AG04449 (cell line): ENCODE results near the gene TMEM178B.

ENCODE experiments used
- CTCF ChIA-PET: fragments of 350-600 bp; formaldehyde crosslinking; extraction: SDS; loops from one replicate; lab custom pipeline; 2021; ENCODE audit warnings: antibody characterized with exemption; lab: Yijun Ruan, JAX
- POLR2A ChIA-PET: fragments of 400-600, 350-600 bp; formaldehyde crosslinking; extraction: SDS; loops from one replicate; lab custom pipeline; 2020; ENCODE audit warnings: antibody characterized with exemption, inconsistent platforms; lab: Yijun Ruan, JAX
- DNase-seq: peaks from one replicate; pipeline ENCODE4 v3.0.0-alpha.2; 2010; ENCODE audit warnings: low read depth, low spot score
- H3K4me3 ChIP-seq: 2 replicates; pipeline ENCODE4 v1.5.1; 2011; ENCODE audit warnings: low read depth, mild to moderate bottlenecking, control low read depth, low read length
- TF ChIP-seq, protein P1 (sequence below): IDR thresholded peaks from one replicate; pipeline ENCODE4 v1.5.1; 2011; ENCODE audit warnings: mild to moderate bottlenecking, moderate library complexity, low read length, control low read depth, inconsistent platforms; ENCODE audit not compliant: insufficient read depth; ENCODE audit errors: missing control alignments

TMEM178B gene

DNA sequence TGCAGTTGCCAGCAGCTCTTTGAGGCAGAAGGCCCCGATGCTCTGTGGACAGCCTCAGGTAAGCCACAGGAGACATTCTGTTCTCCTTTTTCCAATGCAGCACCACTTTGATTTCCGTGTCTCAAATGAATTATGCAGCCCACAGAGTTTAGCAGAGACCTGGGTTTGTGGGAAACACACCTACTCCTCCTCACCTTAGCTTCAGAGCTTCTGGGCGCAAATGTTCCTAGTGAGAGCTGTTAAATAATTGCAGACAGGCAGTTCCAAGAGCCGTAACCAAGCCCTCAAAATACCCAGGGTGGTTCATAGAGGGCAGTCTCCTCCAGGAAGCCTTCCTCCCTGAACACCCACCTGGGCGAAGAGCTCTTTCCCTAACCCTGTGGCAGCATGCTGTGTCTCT is 408.1 kb downstream of the TMEM178B start:
- CTCF ChIA-PET: no interaction called here
- POLR2A ChIA-PET: no interaction called here
- no peak for DNase-seq

DNA sequence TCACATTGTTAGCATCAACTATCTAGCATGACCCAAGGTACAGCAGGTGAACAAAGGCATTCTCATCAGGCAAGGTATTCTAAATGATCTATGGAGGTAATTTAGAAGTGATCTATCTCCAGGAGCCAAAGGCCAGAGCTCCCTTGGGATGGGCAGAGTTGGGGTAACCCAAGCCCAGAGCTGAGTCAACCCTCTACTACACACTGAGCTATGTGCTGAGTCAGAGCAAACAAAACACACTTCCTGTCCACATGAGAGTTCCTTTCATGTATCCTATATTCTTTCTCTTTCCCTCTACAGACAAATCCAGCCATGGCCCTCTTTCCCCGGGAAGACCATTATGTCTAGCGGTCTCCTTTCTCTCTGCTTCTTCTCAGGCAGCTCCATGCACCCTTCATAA is 409.2 kb downstream of the TMEM178B start:
- POLR2A ChIA-PET: no interaction called here

More for the DNA sequence above, 408.1 kb downstream of the TMEM178B start:
- no peak overlapping the region for H3K4me3 ChIP-seq
- TF ChIP-seq, protein P1, sequence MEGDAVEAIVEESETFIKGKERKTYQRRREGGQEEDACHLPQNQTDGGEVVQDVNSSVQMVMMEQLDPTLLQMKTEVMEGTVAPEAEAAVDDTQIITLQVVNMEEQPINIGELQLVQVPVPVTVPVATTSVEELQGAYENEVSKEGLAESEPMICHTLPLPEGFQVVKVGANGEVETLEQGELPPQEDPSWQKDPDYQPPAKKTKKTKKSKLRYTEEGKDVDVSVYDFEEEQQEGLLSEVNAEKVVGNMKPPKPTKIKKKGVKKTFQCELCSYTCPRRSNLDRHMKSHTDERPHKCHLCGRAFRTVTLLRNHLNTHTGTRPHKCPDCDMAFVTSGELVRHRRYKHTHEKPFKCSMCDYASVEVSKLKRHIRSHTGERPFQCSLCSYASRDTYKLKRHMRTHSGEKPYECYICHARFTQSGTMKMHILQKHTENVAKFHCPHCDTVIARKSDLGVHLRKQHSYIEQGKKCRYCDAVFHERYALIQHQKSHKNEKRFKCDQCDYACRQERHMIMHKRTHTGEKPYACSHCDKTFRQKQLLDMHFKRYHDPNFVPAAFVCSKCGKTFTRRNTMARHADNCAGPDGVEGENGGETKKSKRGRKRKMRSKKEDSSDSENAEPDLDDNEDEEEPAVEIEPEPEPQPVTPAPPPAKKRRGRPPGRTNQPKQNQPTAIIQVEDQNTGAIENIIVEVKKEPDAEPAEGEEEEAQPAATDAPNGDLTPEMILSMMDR: no peak

DNA sequence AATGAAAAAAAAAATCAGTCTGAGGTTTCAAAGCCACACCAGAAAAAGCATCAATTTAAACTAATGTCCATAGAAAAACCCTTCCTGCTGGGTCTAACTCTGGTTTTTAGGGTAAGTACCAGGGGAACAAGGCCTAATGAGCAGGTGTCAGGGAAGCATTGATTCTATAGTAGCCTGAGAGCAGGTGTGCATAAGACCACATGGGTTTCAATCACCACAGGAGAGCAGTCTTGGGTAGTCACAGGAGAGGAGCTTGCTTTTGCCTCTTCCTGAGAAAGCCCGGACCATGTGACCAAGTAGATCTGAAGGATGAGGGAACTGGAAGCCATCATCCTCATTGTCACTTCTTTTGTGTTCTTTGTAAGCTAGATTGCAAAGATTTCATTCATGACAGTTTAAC is 411.0 kb downstream of the TMEM178B start:
- no peak for DNase-seq
- no peak overlapping the region for H3K4me3 ChIP-seq
- CTCF ChIA-PET: no interaction called here
- TF ChIP-seq, protein P1: no peak
- POLR2A ChIA-PET: no interaction called here

More for the DNA sequence above, 409.2 kb downstream of the TMEM178B start:
- no peak overlapping the region for H3K4me3 ChIP-seq
- no peak for DNase-seq
- CTCF ChIA-PET: no interaction called here
- TF ChIP-seq, protein P1: no peak

DNA sequence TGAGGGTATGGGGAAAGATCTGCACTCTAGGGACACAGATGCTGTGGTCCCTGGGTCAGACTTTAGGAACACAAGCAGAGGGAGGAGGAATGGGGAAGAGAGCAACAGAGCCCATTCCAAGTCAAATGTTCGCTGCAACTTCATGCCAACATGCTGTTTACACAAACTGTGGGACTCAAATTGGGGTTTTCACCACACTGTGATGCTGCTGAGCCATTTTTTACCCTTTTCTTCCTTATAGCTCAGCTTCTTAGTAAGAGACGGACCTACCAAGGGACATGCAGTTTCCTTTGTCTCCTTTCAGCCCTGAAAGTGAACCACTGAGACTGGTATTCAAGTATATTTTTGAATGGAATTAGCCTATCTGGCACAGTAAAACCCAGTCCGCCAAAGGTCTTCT is 413.1 kb downstream of the TMEM178B start:
- CTCF ChIA-PET: no interaction called here
- POLR2A ChIA-PET: no interaction called here
- no peak overlapping the region for H3K4me3 ChIP-seq
- DNase-seq: no peak
- TF ChIP-seq, protein P1: no peak

DNA sequence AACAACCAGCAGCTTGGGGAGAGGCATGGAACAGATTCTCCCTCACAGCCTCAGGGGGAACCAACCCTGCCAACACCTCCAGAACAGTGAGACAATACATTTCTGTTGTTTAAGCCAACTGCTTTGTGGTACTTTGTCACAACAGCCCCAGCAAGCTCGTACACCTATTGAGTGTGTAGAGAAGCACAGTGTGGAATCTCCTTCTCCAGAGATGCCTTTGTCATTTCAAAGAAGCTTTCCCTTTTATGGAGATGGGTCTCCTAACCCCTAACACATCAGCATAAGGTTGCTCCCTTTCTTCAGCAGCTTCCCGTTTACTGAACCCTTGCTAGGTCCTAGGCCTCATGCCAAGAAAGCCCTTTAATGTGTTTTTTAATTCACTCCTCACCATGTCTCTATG is 416.6 kb downstream of the TMEM178B start:
- no peak overlapping the region for H3K4me3 ChIP-seq
- no peak for DNase-seq
- TF ChIP-seq, protein P1: no peak
- ChIA-PET POLR2A (no interaction called here), CTCF (interaction anchor here (1.0 kb wide), 1 partner anchor 43 kb away, joined by 3 read pairs; no protein-coding TSS in a partner anchor)

DNA sequence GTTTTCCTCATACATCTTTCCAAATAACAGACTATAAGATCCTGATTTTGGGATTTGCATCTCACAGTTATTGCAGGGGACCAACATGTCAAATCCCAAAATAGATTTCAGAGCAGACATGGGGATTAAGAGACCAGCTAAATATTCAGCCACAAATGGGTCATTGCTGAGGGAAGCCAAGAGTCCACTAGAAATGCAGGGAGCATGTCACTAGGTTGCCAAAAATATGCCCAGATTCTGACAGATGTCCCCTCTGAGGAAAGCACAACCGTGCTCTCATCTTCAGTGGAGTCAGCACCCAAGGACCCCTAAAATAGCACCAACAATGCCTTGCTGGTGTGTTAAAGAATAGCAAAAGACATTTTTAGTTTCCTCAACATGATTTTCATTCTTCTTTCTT is 421.2 kb downstream of the TMEM178B start:
- POLR2A ChIA-PET: no interaction called here
- DNase-seq: no peak

More for the DNA sequence above, 421.2 kb downstream of the TMEM178B start:
- H3K4me3 ChIP-seq: no peak overlapping the region
- TF ChIP-seq, protein P1: no peak
- CTCF ChIA-PET: no interaction called here
